GM21367 (cell line): ENCODE data around the gene PDZK1.
"Not testable (repeated sequence)": the region's sequence is repeated elsewhere in the genome, so short reads cannot be mapped to it uniquely, and the experiment has no call there.

ENCODE experiments used
- ATAC-seq: cut with Tn5 transposase; IDR thresholded peaks from one replicate; pipeline ENCODE4 v1.9.1; 2021; ENCODE audit not compliant: unreplicated experiment

Gene PDZK1

DNA sequence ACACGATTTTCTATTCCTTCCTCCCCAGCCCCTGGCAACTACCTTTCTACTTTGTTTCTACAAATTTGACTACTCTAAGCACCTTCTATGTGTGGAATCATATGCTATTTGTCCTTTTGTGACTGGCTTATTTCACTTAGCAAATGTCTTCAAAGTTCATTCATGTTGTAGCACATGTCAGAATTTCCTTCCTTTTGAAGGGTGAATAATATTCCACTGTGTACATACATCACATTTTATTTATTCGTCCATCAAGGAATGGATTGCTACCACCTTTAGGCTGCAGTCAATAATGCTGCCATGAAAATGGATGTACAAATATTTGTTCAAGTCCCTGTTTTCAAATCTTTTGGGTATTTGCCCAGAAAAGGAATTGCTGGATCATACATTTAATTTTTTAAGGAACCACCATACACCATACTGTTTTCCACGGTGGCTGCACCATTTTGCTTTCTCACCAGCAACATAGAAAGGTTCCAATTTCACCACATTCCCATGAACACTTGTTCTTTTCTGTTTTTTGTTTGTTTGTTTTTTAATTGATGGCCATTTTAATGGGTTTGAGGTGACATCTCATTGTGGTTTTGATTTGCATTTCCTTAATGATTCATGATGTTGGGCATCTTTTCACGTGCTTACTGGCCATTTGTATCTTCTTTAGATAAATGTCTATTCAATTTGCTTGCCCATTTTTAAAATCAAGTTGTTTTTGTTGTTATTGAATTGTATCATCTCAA lies 3.3 kb upstream of the PDZK1 start:
- ATAC-seq: no peak

DNA sequence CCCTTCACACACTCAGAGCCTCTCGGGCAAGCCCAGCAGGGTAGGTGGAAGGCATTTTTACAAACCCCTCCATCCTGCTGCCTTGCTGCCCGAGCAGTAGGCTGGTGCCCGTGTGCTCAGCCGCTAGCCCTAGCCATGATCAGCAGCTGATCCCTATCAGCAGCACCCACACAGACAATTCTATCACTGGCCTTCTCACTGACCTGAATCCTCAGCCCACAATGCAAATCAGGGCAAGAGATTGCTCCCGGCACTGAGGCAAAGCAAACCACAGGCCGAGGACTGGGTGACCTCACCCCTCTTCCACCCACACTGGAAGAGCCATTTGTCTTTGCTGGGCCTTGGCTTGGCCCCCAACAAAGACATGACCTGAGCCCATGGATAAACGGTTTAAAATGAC lies 895 bp upstream of the PDZK1 start:
- ATAC-seq: no peak

DNA sequence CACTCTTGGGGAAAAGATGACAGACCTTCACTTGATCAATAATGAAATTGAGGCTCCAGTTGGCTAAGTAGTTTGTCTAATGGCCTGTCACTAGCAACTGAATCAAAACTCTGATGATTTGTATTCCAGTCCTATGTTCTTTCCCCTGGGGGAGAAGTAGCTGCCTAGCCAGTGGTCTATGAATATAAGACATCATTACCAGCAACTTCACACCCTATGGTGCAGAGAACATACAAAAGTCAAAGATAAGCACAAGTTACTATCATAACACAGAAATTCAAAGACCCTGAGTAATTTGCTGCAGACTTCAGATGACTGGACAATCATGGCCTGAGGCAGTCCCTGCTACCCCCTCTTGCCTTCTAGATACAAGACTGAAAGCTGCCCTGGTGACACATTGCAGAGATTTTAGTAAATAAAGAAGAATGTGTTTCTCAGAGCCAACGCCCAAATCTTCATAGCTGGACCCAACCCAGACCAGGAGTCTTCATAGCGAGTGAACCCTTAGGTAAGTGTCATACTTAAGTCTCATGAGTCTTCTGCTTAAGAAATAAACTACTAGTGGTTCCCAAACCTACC lies 993 bp downstream of the PDZK1 start:
- no peak for ATAC-seq

DNA sequence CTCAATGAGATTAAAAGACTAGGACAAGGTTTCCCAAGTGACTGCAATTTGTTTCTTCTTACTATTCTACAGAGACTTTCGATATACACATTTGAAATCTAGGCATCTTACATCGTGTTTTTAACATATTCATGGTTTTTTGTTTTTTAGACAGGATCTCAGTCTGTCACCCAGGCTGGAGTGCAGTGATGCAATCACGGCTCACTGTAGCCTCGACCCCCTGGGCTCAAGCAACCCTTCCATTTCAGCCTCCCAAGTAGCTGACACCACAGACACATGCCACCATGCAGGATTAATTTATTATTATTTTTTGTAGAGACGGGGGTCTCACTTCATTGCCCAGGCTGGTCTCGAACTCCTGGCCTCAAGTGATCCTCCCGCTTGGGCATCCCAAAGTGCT lies 1.5 kb downstream of the PDZK1 start:
- no peak for ATAC-seq

DNA sequence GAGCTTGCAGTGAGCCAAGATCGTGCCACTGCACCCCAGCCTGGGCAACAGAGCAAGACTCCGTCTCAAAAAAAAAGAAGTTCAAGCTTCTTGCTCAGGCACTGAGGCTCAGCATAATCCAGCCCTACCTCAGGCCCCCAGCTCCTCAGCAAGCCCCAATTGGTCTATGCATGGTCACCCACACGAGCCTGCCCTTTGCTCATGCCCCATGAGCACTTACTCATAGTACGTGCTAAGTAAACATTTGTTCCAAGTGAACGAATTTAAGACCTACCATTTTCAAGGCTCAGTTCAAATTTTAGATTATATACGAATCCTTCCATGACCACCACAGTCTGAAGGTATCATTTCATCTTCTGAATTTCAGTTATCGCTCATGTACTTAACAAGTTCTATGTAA lies 4.3 kb downstream of the PDZK1 start:
- ATAC-seq: no peak

DNA sequence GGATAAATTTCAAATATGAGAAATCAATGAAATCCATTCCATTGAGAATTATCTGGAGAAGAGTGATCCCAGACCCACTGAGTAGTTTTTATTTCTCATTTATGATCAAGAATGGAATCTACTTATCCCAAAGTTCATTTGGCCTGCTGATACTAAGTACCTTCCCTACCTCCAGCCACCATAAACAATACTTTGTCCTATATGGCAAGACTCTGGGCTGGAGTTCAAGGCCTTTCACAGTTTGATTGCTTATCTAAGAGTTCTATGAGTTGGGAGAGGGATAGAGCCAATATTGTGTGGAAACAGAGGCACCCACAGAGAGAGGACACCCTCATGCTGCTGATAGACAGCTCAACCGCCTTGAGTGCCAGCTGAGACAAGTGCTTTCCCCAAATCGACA lies 5.1 kb downstream of the PDZK1 start:
- no peak for ATAC-seq

DNA sequence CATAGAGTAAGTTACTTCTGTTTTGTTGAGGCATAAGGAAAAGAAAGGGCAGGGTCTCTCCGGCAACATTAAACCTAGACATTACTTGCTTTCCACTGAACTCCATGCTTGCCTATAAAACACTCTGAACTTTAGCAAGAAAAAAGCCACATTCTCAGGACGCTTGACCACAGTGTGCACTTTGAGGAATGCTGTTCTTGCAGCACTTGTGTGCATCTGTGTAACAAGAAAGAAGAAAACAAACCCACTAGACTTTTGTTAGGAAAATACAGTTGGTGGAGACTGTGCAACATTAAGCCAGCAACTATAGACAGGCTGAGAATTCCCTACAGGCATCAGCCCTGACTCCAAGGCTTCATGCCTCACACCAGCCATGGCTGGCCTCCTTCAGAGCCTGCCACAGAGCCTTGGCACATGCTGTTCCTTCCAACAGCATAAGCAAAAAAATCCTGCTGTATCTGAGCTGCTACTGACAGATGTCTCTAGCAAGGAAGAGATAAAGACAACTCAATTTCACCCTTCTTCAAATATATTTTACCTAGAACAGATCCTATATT lies 5.8 kb downstream of the PDZK1 start:
- ATAC-seq: no peak

DNA sequence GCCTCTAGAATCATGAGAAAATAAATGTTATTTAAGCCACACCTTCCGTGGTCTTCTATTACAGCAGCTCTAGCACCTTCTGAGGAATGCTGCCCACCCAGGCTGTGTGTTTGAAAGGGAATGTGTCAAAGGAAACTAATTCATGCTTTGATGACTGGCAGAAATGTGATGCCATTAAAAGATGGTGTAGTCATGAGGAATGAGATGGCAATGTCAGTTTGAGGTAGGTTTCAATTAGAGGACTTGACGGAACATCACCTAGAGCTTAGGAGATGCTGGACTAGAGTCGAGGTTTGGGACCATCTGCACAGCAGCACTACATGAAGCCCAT lies 10.6 kb downstream of the PDZK1 start:
- ATAC-seq: no peak

DNA sequence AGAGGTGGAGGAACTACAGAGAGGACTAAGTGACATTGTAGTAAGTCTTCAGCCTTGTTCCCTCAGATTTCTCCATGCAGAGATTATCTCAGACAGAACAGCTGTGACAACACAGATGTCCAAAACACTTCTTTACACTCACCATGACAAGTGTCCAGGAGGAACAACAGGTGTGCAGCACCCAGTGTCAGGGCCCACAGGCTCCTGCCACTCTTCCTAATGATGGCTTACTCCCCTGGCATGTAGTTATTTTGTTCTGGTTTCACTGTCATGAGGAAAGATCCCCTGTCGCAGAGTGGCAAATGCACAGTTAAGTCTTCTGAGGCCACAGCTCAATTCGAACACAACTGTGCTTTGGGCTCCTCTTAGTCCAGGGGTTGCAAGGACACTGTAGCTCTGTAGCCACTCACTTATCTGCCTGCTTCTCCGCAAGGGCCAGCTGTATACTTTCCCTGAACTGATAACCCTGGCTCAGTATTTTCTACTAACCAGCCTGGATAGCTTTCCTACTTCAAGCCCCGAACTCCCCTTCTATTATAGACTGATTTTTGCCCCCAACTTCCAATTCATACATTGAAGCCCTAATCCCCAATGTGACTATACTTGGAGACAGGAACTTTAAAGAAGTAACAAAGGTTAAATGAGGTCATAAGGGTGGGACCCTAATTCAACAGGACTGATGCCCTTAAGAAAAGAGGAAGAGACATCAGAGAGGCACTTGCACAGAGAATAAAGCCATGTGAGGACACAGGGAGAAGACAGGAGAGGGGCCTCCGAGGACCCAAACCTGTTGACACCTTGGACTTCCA lies 11.1 kb downstream of the PDZK1 start:
- no peak for ATAC-seq

DNA sequence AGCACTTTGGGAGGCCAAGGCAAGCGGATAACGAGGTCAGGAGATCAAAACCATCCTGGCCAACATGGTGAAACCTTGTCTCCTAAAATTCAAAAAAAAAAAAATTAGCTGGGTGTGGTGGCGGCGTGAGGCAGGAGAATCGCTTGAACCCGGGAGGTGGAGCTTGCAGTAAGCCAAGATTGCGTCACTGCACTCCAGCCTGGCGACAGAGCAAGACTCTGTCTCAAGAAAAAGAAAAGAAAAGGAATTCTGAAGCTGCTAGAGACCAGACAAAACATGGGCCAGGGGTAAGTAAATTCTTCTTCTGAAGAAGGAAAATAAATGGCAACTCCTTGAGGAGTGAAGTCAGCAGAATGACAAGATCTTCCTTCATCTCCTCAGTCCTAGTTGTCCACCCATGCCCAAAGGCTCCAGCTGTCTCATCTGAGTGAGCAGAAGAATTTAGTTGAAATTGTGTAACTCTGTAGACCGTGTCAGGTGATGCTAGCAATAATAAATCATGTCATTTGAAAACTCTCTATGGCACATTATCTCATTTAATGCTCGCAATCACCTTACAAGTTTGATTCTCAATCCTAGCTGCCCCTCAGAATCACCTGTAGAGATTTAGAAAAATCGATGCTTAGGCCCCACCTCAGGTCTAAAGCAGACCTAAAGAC lies 14.3 kb downstream of the PDZK1 start:
- ATAC-seq: no peak

DNA sequence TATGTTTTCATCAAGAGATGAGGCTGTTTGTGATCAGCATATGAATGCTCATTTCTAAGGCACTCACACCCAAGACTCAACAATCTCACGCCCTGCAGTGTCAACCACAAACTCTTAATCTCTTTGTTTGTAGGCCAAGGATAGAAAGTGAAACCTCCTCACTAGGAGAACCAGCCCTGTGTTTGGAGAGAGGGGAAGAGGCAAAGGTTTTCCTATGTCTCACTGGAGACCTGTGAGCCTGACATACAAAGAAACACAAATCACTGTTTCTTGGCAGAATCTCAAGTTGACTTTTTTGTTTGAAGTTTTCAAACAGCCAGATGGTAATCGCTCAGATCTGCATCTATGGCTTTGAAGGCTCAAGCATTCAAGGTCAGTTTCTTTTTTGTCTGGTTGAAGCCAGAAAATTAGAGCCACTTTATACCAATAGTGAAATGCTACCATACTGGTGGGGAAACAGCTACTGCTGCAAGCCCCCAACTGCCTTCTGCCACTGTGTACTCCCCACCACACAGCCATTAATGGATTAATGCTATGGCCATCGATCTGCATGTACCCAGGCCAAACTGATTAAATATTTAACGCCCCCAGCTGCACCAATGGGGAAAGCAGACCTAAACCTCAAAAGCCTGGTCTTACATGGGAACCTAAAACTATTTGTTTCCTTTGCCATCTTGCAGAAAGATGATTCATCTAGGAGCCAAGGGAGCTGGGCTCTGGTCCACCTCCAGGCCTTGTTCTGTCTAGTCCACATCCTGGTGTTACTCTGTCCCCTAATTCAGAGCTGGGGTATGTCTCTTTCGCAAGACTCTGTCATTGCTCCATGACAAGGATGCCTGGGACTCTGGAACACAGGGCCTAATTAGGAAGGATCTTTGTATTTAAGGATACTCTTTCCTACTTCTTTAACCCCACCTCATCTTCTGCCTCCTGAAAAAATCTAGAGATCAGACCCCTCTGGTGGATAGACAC lies 16.3 kb downstream of the PDZK1 start:
- ATAC-seq: peak; percentile 80

DNA sequence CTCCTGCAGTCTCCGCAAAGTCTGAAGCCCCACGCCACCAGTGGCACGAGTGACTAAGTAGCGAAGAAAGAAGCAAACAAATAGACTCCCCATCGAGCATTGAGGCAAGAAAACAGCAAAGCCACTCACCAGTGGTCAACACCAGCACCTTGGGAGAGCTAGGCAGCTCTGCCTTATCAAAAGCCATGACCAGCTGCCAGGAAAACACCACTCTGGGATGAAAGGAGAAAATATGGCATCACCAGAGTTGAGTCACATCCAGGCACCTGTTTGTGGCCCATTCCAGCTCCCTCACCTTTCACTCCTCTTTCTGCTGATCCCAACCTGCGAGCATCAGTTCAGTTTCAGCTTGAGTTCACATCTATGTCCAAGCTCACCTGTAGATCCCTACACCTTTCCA lies 17.2 kb downstream of the PDZK1 start:
- ATAC-seq: no peak

DNA sequence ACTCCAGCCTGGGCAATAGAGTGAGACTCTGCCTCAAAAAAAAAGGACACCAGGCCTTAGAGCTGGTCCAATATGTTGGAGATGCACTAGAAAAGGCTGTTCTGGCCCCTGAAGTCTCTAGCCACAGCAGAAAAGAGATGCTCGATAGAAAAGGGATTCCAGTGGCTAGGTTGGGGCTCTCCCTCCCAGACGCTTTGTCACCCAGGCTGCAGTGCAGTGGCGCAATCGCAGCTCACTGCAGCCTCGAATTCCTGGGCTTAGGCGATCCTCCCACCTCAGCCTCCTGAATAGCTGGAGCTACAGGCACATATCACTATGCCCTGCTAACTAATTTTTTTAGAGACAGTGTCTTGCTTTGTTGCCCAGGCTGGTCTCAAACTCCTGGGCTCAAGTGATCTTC lies 18.2 kb downstream of the PDZK1 start:
- no peak for ATAC-seq

DNA sequence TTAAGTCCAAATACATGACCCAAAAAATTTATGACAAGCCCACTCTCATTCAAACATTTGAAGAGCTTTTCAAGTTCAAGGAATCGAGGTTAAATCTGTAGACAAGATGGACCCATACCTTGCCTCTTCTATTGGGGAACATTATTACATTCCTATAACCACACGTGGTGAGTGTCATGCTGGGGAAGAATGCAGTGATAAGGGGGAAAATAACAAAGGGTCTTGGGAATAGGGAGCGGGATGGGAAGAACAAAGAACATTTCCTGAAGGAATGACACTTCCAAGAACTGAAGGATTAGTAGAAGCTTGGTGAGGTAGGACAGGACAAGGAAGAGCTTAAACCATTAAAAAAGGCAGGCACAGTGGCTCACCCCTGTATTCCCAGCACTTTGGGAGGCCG lies 18.8 kb downstream of the PDZK1 start:
- no peak for ATAC-seq

DNA sequence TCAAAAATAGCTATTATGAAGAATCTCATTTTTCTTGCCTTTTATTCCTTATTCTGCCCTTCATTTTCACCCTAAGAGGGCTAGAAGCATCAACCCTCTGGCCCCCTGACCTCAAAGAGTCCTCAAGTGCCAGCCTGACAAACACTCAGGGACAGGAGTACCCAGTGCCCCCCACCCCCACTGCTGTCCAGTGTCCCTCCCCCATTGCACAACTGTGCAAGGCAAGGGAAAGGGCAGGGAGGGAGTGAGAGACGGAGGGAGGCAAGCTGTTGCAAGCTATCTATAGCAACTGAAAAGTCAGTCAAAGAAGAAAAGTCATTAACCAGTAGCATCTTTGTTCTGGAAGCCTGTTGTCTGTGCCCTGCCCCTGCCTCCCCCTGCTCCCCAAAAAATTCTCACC lies 21.1 kb downstream of the PDZK1 start:
- ATAC-seq: not testable (repeated sequence)

DNA sequence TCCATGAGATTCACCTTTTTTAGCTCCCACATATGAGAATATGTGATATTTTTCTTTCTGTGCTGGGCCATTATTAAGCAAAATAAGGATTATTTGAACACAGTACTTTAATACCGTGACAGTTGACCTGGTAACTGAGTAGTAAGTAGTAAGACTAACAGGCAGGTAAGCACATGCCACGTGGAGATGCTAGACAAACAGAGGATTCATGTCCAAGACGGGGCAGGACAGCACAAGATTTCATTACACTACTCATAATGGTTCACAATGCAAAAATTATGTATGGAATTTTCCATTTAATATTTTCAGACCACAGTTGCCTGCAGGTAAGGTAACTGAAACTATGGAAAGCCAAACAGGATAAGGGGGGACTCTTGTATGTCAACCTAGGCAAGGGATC lies 22.3 kb downstream of the PDZK1 start:
- not testable (repeated sequence) for ATAC-seq

DNA sequence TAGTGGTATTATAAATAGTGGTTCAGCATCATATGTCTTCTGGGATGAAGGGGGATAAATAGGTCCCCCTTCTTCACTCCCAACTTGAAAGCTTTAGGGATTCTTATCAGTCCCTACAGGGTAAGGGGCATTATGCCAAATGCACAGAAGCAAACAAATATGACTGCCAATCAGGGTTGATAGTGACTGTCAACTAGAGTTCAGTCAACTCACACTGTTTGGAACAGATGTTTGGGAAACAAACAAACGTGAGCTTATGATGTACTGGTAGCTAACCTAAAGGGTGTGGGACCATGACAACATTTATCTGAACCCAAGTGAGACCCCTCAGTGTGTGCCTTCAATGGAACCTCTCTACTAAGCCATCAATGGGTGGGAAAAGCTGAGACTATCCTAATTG lies 34.0 kb downstream of the PDZK1 start:
- ATAC-seq: not testable (repeated sequence)

DNA sequence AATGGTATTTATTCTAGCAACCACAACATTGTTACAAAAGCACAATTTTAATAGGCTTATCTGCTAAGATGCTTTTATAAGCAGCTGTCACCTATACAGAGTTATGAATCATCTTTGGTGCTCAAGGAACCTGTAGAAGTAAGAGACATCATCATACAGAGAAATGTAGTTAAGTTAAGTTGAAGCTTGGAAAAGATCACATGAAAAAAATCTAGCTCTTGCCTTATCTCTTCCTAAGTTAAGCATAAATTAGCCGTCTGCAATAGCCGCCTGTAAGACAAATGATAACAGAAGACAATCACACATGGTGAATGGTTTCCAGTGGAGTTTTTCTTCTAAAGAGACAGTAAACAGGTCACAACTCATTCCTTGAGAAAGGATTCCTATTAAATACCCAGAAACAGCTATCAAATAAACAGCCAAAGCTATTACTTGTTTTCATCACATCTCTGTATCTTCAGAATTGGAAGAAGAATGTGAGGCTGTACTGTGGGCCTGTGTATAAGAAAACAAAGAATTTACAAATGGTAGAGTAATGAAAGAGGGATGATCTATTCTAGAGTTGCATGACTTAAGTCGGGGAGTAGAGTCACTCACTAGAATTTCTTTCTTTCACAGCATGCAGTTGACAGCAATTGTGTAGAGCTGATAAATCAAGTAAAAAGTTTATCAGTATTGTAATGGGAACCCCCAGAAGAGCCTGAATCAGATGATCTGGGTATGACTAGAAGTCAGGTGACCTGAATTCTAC lies 36.0 kb downstream of the PDZK1 start:
- ATAC-seq: not testable (repeated sequence)

DNA sequence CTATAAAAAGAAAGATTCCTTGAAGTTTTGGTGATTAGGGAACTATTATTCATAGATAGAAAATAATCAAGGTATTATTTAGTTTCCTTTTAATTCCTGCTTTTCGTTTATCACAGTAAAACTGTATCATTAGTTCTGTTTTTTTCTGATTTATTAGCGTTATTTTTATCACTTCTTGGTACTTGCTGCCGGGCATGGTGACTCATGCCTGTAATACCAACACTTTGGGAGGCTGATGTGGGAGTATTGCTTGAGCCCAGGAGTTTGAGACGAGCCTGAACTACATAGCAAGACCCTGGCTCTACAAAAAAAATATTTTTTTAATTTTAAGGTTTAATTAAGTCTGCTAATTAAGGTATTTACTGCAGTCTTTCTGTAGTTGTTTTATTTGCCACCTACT lies 42.2 kb downstream of the PDZK1 start:
- not testable (repeated sequence) for ATAC-seq

DNA sequence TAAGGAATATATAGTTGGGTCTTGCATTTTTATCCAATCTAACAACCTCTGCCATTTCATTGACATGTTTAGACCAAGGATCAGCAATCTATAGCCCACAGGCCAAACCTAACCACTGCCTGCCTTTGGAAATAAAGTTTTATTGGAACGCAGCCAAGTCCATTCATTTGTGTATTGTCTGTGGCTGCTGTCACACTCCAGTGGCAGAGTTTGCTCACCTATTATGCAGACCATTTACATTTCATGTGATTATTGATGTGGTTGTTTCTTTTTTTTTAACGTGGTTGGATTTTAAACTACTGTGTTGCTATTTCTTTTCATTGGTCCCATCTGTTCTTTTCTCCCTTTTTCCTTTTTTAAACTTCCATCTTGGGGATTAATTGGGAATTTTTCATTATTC lies 44.7 kb downstream of the PDZK1 start:
- not testable (repeated sequence) for ATAC-seq
